ENCODE data around the gene PIK3C3. TPM values are rescaled to one million over a fixed set of nuclear protein-coding genes. Genes with fewer than 3 reads are reported as not detected.

PIK3C3 gene
- total and polyA plus RNA-seq, 9 of the 15 experiments (the other 6 are each of a cell fraction or from before 2014, with no cell fraction given) = 27.0 to 101 (median 42.9) TPM

- Histone ChIP-seq H3K36me3 (ENCODE audit: control insufficient read depth, insufficient read depth, low read length) (peaks cover 81% of the 10 kb centered on the region), H2AFZ (ENCODE audit: low read depth, low read length) (no peak overlapping the region), H4K20me1 (replicated peaks; ENCODE audit: control insufficient read depth, insufficient read depth, low read length) (no peaks in the 10 kb centered on the region), H3K27me3 (ENCODE audit: control insufficient read depth in 2 of 2, insufficient read depth in 2 of 2, low read length in 2 of 2) (no peaks in the 10 kb centered on the region), H3K4me3 (no peak overlapping the region), H3K9me3 (replicated peaks; ENCODE audit: control insufficient read depth, insufficient read depth, low read depth, low read length) (no peaks in the 10 kb centered on the region), H3K9ac (ENCODE audit: insufficient read depth in 1 of 2, low read depth in 2 of 2, low read length in 2 of 2) (no peak overlapping the region), H3K4me1 (replicated peaks in 1 of 2; ENCODE audit: control insufficient read depth in 2 of 2, insufficient read depth in 2 of 2, low read length in 2 of 2) (no peaks in the 10 kb centered on the region), H3K4me2 (ENCODE audit: insufficient read depth, low read length) (no peak overlapping the region), H3K27ac (ENCODE audit: extremely low read depth, low read depth, low read length) (no peak overlapping the region), H3K9me1 (ENCODE audit: control insufficient read depth, insufficient read depth, low read length) (no peaks in the 10 kb centered on the region), H3K79me2 (ENCODE audit: control insufficient read depth, insufficient read depth, low read length) (peaks cover 27% of the 10 kb centered on the region; the same call in 2 of the 3 replicates)
- DNase-seq (ENCODE audit: extremely low read depth in 1 of 4, low spot score in 3 of 4) (no peak), ATAC-seq (no peak), FAIRE-seq (no peak)
- ChIA-PET CTCF (ENCODE audit: low intra/inter-chr PET ratio) (no interaction called here), POLR2A (interaction anchor here (2.6 kb wide), 1 partner anchor 10 kb away, joined by 15 read pairs; no protein-coding TSS in a partner anchor)
- intact Hi-C loops (cut with micrococcal nuclease) (no loop called here), in situ Hi-C loops (cut with MboI) (no loop called here)
- no TSS peak for BruUV-seq (replicated peaks)
- WGBS (ENCODE audit: insufficient coverage, low coverage, missing lambda C conversion rate) = 89% methylated on average over 6 of the region's 7 CpGs
- TF ChIP-seq GATAD2B (IDR thresholded peaks at IDR 0.05; ENCODE audit: borderline replicate concordance) (no peak), ZBTB49 (CRISPR knock-in tag; IDR thresholded peaks at IDR 0.05; ENCODE audit: borderline replicate concordance) (no peak), HCFC1 (IDR thresholded peaks at IDR 0.05; ENCODE audit: low read depth, low read length) (no peak), ZNF263 (CRISPR knock-in tag; IDR thresholded peaks at IDR 0.05; ENCODE audit: borderline replicate concordance) (no peak), ZNF75A (CRISPR knock-in tag; IDR thresholded peaks at IDR 0.05) (no peak), MEF2A (IDR thresholded peaks at IDR 0.05; ENCODE audit: control insufficient read depth, low read depth, low read length) (no peak), NFE2L1 (tag; IDR thresholded peaks at IDR 0.05; ENCODE audit: borderline replicate concordance, low read depth) (no peak), HIVEP1 (CRISPR knock-in tag; IDR thresholded peaks at IDR 0.05) (no peak), MITF (IDR thresholded peaks at IDR 0.05) (no peak), ZNF589 (CRISPR knock-in tag; IDR thresholded peaks at IDR 0.05; ENCODE audit: low read depth) (no peak)
- TF ChIP-seq, protein P1, sequence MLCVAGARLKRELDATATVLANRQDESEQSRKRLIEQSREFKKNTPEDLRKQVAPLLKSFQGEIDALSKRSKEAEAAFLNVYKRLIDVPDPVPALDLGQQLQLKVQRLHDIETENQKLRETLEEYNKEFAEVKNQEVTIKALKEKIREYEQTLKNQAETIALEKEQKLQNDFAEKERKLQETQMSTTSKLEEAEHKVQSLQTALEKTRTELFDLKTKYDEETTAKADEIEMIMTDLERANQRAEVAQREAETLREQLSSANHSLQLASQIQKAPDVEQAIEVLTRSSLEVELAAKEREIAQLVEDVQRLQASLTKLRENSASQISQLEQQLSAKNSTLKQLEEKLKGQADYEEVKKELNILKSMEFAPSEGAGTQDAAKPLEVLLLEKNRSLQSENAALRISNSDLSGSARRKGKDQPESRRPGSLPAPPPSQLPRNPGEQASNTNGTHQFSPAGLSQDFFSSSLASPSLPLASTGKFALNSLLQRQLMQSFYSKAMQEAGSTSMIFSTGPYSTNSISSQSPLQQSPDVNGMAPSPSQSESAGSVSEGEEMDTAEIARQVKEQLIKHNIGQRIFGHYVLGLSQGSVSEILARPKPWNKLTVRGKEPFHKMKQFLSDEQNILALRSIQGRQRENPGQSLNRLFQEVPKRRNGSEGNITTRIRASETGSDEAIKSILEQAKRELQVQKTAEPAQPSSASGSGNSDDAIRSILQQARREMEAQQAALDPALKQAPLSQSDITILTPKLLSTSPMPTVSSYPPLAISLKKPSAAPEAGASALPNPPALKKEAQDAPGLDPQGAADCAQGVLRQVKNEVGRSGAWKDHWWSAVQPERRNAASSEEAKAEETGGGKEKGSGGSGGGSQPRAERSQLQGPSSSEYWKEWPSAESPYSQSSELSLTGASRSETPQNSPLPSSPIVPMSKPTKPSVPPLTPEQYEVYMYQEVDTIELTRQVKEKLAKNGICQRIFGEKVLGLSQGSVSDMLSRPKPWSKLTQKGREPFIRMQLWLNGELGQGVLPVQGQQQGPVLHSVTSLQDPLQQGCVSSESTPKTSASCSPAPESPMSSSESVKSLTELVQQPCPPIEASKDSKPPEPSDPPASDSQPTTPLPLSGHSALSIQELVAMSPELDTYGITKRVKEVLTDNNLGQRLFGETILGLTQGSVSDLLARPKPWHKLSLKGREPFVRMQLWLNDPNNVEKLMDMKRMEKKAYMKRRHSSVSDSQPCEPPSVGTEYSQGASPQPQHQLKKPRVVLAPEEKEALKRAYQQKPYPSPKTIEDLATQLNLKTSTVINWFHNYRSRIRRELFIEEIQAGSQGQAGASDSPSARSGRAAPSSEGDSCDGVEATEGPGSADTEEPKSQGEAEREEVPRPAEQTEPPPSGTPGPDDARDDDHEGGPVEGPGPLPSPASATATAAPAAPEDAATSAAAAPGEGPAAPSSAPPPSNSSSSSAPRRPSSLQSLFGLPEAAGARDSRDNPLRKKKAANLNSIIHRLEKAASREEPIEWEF (CRISPR knock-in tag; IDR thresholded peaks at IDR 0.05) = no peak
Observed at GRCh38 chr18:41965634-41966255, 10.7 kb downstream of the PIK3C3 start.
